HAP-1 (cell line): ENCODE measurements around the gene RAB11A.

ENCODE experiments used
- DNase-seq, 2 experiments: peaks; one replicate each; pipeline ENCODE4 v3.0.0-alpha.2; 2016 to 2020; ENCODE audit warnings: low spot score in 2 of 2
- H3K27me3 ChIP-seq: fragments of 250-450 bp; sonication (Bioruptor Pico); 2 replicates; pipeline ENCODE4 v1.5.1; 2020; ENCODE audit warnings: low read depth, mild to moderate bottlenecking, moderate library complexity
- H3K36me3 ChIP-seq: fragments of 250-450 bp; sonication (Bioruptor Pico); replicated peaks from 2 replicates; pipeline ENCODE4 v1.5.1; 2020; ENCODE audit warnings: mild to moderate bottlenecking
- H3K4me1 ChIP-seq: fragments of 250-450 bp; sonication (Bioruptor Pico); 2 replicates; pipeline ENCODE4 v1.5.1; 2020; ENCODE audit warnings: mild to moderate bottlenecking
- H3K4me3 ChIP-seq: fragments of 250-450 bp; sonication (Bioruptor Pico); 2 replicates; pipeline ENCODE4 v1.5.1; 2020; ENCODE audit warnings: mild to moderate bottlenecking, moderate library complexity
- H3K9me3 ChIP-seq: fragments of 250-450 bp; sonication (Bioruptor Pico); 2 replicates; pipeline ENCODE4 v1.5.1; 2020; ENCODE audit warnings: mild to moderate bottlenecking, moderate library complexity
- in situ Hi-C: fragments of 300-500 bp; cut with MboI; formaldehyde crosslinking; loops from 3 replicates; pipeline ENCODE4 v1.14.3; 2020; ENCODE audit warnings: low sequenced_read_pairs, inconsistent platforms, mixed read lengths

RAB11A gene

GRCh38 chr15:65908876-65909275, 39.6 kb downstream of the RAB11A start:
- no peak overlapping the region for H3K4me3 ChIP-seq
- H3K9me3 ChIP-seq = no peaks in the 10 kb centered on the region
- no peaks in the 10 kb centered on the region for H3K4me1 ChIP-seq
- no peak for DNase-seq
- no peaks in the 10 kb centered on the region for H3K27me3 ChIP-seq
- H3K36me3 ChIP-seq = peaks cover 21% of the 10 kb centered on the region
- in situ Hi-C loops = no loop called here

DNA sequence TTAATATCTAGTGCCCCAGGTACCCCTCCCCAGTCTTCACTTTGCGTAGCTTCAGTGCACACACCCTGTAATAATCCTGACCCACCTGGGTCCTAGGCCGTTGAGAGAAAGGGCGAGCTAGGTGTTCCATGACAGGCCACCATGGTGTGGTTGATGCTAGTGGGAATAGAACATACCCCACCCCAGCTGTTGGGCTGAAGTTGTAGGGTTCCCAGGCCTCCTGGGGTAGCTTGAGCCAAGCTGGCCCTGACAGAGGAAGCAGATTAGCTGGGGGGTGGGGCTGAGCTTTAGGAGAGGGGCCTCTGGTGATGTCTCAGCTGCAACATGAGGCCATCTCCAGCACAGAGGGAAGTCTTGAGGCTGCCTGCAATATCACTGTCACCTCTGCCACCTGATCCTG, 40.5 kb downstream of the RAB11A start:
- Histone ChIP-seq H3K36me3 (peaks cover 13% of the 10 kb centered on the region), H3K9me3 (no peaks in the 10 kb centered on the region), H3K4me3 (no peak overlapping the region), H3K27me3 (no peaks in the 10 kb centered on the region), H3K4me1 (no peaks in the 10 kb centered on the region)
- in situ Hi-C loops = no loop called here
- no peak for DNase-seq

DNA sequence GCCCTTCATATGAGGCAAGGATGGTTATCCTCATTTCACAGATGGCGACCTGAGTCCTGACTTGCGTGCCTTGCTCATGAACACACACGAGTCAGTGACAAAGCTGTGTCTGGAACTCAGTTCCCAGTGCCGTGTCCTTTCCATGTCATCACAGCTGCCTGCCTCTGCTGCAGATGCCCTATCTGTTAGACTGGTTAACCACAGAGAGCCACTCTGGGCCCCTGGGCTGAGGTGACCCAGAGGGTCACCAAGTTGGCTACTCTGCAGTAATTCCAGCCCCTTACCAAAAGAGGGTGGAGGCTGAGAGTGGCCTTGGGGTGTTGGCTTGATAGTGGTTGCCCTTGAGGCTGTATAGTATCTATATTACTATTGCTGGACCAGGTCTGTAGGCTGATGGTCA, 41.0 kb downstream of the RAB11A start:
- Histone ChIP-seq H3K4me3 (no peak overlapping the region), H3K4me1 (no peaks in the 10 kb centered on the region), H3K9me3 (no peaks in the 10 kb centered on the region), H3K27me3 (no peaks in the 10 kb centered on the region), H3K36me3 (peaks cover 12% of the 10 kb centered on the region)
- in situ Hi-C loops = no loop called here
- DNase-seq = no peak

DNA sequence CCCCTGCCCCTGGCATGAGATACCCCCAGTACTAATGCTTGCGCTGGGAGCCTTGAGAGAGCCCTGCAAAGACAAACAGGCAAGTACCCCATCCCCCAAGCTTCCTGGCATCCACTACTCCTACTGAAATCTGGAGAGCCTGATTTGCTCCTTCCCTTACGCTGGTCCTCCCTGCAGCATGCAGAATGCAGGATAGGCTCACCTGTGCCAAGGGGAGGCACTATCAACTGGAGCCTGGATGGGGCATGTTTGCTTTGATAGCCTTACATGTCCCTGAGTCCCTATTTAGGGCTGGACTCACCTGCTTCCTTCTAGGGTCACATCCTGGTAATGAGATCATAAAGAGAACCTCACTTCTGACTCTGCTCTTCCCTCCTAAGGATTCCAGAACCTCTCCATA, 42.9 kb downstream of the RAB11A start:
- H3K9me3 ChIP-seq = no peaks in the 10 kb centered on the region
- no peaks in the 10 kb centered on the region for H3K27me3 ChIP-seq
- DNase-seq = no peak
- in situ Hi-C loops = no loop called here
- no peak overlapping the region for H3K4me3 ChIP-seq
- peaks cover 6% of the 10 kb centered on the region for H3K36me3 ChIP-seq
- H3K4me1 ChIP-seq = no peaks in the 10 kb centered on the region

DNA sequence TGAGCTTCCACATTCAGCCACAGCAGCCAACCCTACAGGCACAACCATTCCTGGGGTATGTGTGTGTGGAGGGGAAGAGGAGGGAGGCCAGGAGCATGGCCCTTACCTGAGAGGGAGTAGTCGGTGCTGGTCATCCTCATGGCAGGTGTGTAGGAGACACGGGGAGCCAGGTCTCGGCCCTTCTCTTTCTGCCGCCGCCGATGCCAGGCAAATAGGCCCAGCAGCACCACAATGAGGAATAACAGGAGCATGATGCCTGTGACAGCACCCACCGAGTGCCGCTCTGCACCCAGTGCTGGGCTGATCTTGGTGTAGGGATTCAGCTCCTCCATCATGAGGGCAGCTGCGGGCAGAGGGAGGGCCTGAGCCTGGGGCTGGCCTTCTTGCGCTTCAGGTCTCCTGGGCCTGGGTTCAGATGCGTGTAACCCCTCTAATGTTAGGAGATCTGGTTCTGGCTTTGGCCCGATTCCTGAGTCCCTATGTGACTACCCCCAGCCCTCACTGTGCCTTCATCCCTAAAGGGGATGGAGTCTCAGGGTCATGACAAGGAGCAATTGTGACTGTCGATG, 44.4 kb downstream of the RAB11A start:
- Histone ChIP-seq H3K27me3 (no peaks in the 10 kb centered on the region), H3K4me3 (no peak overlapping the region), H3K4me1 (no peaks in the 10 kb centered on the region), H3K9me3 (no peaks in the 10 kb centered on the region), H3K36me3 (no peaks in the 10 kb centered on the region; the same call in none of the 2 replicates)
- in situ Hi-C loops = no loop called here
- DNase-seq = no peak

DNA sequence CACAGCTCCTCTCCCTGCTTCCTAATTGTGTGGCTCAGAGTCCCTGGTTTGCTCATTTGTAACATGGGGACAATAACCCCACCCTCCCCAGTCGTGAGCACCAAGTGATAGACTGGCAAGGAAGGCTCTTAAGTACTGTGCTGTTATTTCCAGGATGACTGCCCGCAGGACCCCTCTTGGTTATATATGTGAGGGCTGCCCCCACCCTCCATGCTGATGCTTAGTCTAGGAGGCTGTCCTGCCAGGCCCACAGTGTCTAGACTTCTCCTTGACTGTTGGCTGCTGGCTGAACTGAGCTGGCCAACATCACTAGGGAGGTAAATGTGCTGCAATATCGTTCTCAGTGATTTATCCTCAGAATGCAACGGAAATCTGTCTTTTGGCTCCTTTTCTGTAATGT, 45.1 kb downstream of the RAB11A start:
- H3K4me3 ChIP-seq = no peak overlapping the region
- H3K9me3 ChIP-seq = no peaks in the 10 kb centered on the region
- DNase-seq = no peak
- no peaks in the 10 kb centered on the region for H3K27me3 ChIP-seq
- H3K36me3 ChIP-seq = no peaks in the 10 kb centered on the region; the same call in none of the 2 replicates
- in situ Hi-C loops = no loop called here
- H3K4me1 ChIP-seq = no peaks in the 10 kb centered on the region

GRCh38 chr15:65914981-65915925, 46.0 kb downstream of the RAB11A start:
- H3K4me3 ChIP-seq = no peak overlapping the region
- DNase-seq = no peak
- H3K27me3 ChIP-seq = no peaks in the 10 kb centered on the region
- no peaks in the 10 kb centered on the region for H3K4me1 ChIP-seq
- no peaks in the 10 kb centered on the region for H3K9me3 ChIP-seq
- in situ Hi-C loops = no loop called here
- no peaks in the 10 kb centered on the region; the same call in none of the 2 replicates for H3K36me3 ChIP-seq

- Histone ChIP-seq H3K36me3 (no peaks in the 10 kb centered on the region; the same call in 1 of the 2 replicates), H3K4me1 (no peaks in the 10 kb centered on the region), H3K9me3 (no peaks in the 10 kb centered on the region), H3K4me3 (no peak overlapping the region), H3K27me3 (no peaks in the 10 kb centered on the region)
- in situ Hi-C loops = no loop called here
- no peak for DNase-seq
Measured at GRCh38 chr15:65916041-65916663, 46.9 kb downstream of the RAB11A start.

GRCh38 chr15:65916664-65917406, 47.5 kb downstream of the RAB11A start:
- no peaks in the 10 kb centered on the region; the same call in 1 of the 2 replicates for H3K36me3 ChIP-seq
- in situ Hi-C loops = no loop called here
- no peaks in the 10 kb centered on the region for H3K27me3 ChIP-seq
- DNase-seq = peak; percentile 45 to 71
- H3K9me3 ChIP-seq = no peaks in the 10 kb centered on the region
- H3K4me3 ChIP-seq = no peak overlapping the region
- no peaks in the 10 kb centered on the region for H3K4me1 ChIP-seq

DNA sequence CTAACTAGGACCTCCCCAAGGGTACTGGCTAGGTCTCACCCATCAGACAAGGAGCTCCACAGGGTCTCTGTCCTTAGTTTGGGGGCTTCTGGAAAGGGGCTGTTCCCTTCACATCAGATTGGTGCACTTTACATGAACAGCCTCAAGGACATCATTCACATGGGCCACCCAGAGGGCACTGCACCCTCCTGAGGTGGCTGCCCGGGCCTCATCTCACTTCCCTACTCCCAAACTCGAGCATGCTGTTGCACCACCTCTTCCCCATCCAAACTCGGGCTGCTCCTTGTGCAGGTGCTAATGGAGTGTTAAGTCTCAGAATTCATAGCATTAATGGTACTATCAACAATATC, 48.1 kb downstream of the RAB11A start:
- in situ Hi-C loops = no loop called here
- no peak overlapping the region for H3K4me3 ChIP-seq
- no peaks in the 10 kb centered on the region for H3K27me3 ChIP-seq
- no peaks in the 10 kb centered on the region for H3K4me1 ChIP-seq
- H3K36me3 ChIP-seq = no peaks in the 10 kb centered on the region; the same call in 1 of the 2 replicates
- H3K9me3 ChIP-seq = no peaks in the 10 kb centered on the region
- no peak for DNase-seq

- in situ Hi-C loops = no loop called here
Measured at GRCh38 chr15:65917936-65918335, 48.6 kb downstream of the RAB11A start.

GRCh38 chr15:65918357-65918920, 49.1 kb downstream of the RAB11A start:
- no peak for DNase-seq
- Histone ChIP-seq H3K9me3 (no peaks in the 10 kb centered on the region), H3K27me3 (no peaks in the 10 kb centered on the region), H3K36me3 (no peaks in the 10 kb centered on the region), H3K4me1 (no peaks in the 10 kb centered on the region), H3K4me3 (no peak overlapping the region)
- in situ Hi-C loops = no loop called here

More at GRCh38 chr15:65917936-65918335, 48.6 kb downstream of the RAB11A start:
- no peak overlapping the region for H3K4me3 ChIP-seq
- no peaks in the 10 kb centered on the region for H3K4me1 ChIP-seq
- H3K9me3 ChIP-seq = no peaks in the 10 kb centered on the region
- no peaks in the 10 kb centered on the region for H3K27me3 ChIP-seq
- no peak for DNase-seq
- H3K36me3 ChIP-seq = no peaks in the 10 kb centered on the region

- Histone ChIP-seq H3K9me3 (no peaks in the 10 kb centered on the region), H3K4me3 (no peak overlapping the region), H3K36me3 (no peaks in the 10 kb centered on the region), H3K27me3 (no peaks in the 10 kb centered on the region), H3K4me1 (no peaks in the 10 kb centered on the region)
- in situ Hi-C loops = no loop called here
- DNase-seq = no peak
Measured at GRCh38 chr15:65918945-65919344, 49.7 kb downstream of the RAB11A start.
